HFF-Myc (cell line): Measurements from ENCODE around the gene FLCN.
A peak's percentile ranks its signal among the peaks of the same experiment; 100 is the strongest.

Experiments
- DNase-seq: peaks from one replicate; pipeline ENCODE4 v3.0.0-alpha.2; 2011; ENCODE audit warnings: low read depth; ENCODE audit errors: extremely low read depth
- H3K4me3 ChIP-seq: replicated peaks from 2 replicates; pipeline ENCODE4 v1.5.1; 2011; ENCODE audit warnings: low read depth, mild to moderate bottlenecking, control low read depth, low read length
- CTCF ChIP-seq: IDR thresholded peaks from 2 replicates; pipeline ENCODE4 v1.5.1; 2012; ENCODE audit warnings: mild to moderate bottlenecking, low read depth, low read length, control low read depth; ENCODE audit errors: missing control alignments

The FLCN gene

GRCh38 chr17:17207998-17208397, 29.0 kb downstream of the FLCN start:
- no peak for TF ChIP-seq CTCF
- H3K4me3 ChIP-seq: no peak overlapping the region
- DNase-seq: no peak

GRCh38 chr17:17206913-17207335, 30.0 kb downstream of the FLCN start:
- no peak for DNase-seq
- no peak for TF ChIP-seq CTCF
- H3K4me3 ChIP-seq: no peak overlapping the region

- no peak for TF ChIP-seq CTCF
- DNase-seq: peak; percentile 32
- H3K4me3 ChIP-seq: peak within 1 kb of the TSS; percentile 62
Measured at GRCh38 chr17:17206124-17206912, 30.6 kb downstream of the FLCN start, which contains the start of gene PLD6. TSS of gene PLD6 (minus strand) at chr17:17206333. CDS start at chr17:17206286, 47 bp downstream.

GRCh38 chr17:17205368-17206123, 31.4 kb downstream of the FLCN start:
- no peak for DNase-seq
- TF ChIP-seq CTCF: no peak
- H3K4me3 ChIP-seq: peak overlapping the region; percentile 62

GRCh38 chr17:17204635-17205231, 32.2 kb downstream of the FLCN start:
- no peak for DNase-seq
- peak overlapping the region; percentile 62 for H3K4me3 ChIP-seq
- TF ChIP-seq CTCF: no peak

GRCh38 chr17:17204041-17204591, 32.9 kb downstream of the FLCN start:
- no peak for TF ChIP-seq CTCF
- peak overlapping the region; percentile 62 for H3K4me3 ChIP-seq
- DNase-seq: no peak
